OCI-LY7 (cell line): Measurements from ENCODE around the gene LDLRAD4.

Experiments used
- EZH2phosphoT487 ChIP-seq: fragments of 200-600 bp; sonication (generic); IDR thresholded peaks from 2 replicates; pipeline ENCODE4 v1.6.1; 2018; ENCODE audit warnings: low read depth, borderline replicate concordance, mild to moderate bottlenecking, mixed run types, antibody characterized with exemption, low read length, moderate library complexity, mixed read lengths
- TF ChIP-seq, protein P1 (sequence below): fragments of 200-600 bp; sonication (generic); conservative IDR thresholded peaks from 2 replicates; pipeline ENCODE4 v1.5.1; 2014; ENCODE audit warnings: mild to moderate bottlenecking, antibody characterized with exemption, low read length, moderate library complexity, mixed read lengths

GRCh38 chr18:13232971-13233786 lies 14.6 kb downstream of the LDLRAD4 start:
- TF ChIP-seq, protein P1, sequence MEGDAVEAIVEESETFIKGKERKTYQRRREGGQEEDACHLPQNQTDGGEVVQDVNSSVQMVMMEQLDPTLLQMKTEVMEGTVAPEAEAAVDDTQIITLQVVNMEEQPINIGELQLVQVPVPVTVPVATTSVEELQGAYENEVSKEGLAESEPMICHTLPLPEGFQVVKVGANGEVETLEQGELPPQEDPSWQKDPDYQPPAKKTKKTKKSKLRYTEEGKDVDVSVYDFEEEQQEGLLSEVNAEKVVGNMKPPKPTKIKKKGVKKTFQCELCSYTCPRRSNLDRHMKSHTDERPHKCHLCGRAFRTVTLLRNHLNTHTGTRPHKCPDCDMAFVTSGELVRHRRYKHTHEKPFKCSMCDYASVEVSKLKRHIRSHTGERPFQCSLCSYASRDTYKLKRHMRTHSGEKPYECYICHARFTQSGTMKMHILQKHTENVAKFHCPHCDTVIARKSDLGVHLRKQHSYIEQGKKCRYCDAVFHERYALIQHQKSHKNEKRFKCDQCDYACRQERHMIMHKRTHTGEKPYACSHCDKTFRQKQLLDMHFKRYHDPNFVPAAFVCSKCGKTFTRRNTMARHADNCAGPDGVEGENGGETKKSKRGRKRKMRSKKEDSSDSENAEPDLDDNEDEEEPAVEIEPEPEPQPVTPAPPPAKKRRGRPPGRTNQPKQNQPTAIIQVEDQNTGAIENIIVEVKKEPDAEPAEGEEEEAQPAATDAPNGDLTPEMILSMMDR, result no peak
- TF ChIP-seq EZH2phosphoT487, result no peak
